HG02763 (cell line): ENCODE data around the gene NUDT3.
"Not testable (repeated sequence)": the region's sequence is repeated elsewhere in the genome, so short reads cannot be mapped to it uniquely, and the experiment has no call there.

Experiments
- ATAC-seq: cut with Tn5 transposase; IDR thresholded peaks from one replicate; pipeline ENCODE4 v1.9.1; 2021; ENCODE audit warnings: mild to moderate bottlenecking, moderate library complexity; ENCODE audit not compliant: unreplicated experiment

NUDT3 gene

DNA sequence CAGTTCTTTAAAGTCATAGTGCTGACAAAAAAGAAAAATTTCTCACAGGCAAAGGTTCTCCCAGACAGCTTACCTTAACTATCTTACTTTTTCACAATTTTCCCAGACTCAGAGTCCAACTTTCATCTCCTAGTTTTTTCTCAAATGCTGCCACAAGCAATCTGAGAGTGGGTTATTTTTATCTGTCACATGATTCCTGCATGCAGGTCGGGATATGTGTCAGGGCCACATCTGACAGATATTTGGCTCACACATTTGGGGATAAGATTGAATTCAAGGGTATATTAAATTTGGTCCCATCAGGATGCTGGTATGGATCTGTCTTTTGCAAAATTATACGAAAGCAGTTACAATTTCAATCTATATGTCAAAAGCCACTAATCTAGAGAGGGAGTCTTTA, 93.5 kb downstream of the NUDT3 start:
- no peak for ATAC-seq

GRCh38 chr6:34295721-34296120, 96.7 kb downstream of the NUDT3 start:
- peak; percentile 81 for ATAC-seq

GRCh38 chr6:34292954-34293353, 99.5 kb downstream of the NUDT3 start:
- ATAC-seq, result no peak

GRCh38 chr6:34289137-34289536, 103.3 kb downstream of the NUDT3 start:
- ATAC-seq, result no peak

DNA sequence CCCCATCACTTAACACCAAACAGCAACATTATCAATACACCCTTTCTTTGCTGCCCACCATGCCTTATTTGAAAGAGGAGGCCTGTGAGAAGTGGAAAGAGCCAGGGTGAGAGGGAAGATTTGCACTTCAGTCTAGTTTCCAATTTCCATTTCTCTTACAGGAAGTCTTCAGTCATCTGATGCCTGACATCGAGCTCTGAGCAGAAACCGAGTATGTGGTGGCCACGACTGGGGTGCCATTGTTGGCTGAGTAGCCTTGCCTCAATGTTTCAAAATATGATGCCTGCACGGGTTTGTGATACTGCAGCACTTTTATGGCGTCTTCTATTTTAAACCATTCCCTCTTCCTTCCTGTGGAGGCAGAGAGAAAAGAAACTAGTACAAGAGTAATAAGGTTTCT, 103.9 kb downstream of the NUDT3 start:
- no peak for ATAC-seq

DNA sequence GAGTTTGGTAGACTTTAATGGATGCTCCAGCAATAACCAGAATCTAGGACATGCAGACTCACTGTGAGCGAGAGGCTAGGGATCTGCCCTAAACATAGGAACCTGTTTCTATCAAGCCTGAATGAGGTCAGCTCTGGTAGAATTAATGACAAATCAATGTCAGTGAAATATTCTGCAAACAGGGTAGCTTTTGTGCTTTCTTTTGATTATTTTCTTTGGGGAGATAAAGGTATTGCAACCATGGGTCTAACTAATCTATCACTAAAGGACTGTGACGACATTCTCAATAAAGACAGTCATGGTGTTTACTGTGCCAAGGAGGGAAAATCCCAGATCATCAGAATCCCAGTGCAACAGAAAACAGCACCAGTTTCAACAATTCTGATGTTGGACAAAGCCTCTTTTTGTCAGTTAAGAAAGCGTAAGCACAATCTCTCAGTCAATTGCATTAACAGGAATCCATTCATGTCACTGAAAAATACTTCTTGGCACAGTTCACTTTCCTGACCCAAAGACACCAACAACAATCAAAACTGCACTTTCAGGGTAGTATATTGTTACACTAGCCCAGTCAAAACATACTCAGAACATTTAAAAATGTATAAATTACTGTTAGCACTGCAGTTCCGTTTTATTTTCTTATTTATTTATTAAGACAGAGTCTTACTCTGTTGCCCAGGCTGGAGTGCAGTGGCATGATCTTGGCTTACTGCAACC, 106.9 kb downstream of the NUDT3 start:
- ATAC-seq, result no peak

- ATAC-seq, result no peak
These were observed 107.7 kb downstream of the NUDT3 start for GRCh38 chr6:34284563-34285447.

DNA sequence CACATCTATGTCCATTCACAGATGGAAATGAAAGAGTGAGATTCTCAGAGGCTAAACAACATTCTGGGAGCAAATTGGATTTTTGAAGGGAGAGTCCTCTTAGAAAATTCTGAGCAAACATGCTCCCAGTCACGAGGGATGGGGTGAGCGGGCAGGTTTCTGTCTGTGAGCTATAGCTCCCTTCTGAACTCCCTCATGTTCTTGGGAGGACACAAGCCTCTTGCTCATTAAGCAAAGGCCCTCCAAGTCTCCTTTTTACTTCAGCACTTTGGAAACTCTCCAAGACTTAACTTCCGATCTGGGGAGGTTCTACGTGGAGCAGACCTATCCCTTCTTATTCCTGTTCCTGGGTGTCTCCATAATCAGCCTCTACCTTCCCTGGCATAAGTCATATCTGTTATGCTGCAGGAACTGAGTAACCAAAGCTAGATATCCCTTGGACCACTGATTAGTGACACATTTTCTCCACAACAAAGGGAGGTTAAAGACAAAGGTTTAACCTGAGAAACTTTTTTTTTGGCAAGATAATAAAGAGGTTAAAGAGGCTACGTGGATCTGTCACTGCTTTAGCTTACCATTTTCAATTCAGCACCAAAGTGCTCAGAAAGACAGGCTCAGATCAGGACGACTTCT, 110.7 kb downstream of the NUDT3 start:
- ATAC-seq, result no peak

DNA sequence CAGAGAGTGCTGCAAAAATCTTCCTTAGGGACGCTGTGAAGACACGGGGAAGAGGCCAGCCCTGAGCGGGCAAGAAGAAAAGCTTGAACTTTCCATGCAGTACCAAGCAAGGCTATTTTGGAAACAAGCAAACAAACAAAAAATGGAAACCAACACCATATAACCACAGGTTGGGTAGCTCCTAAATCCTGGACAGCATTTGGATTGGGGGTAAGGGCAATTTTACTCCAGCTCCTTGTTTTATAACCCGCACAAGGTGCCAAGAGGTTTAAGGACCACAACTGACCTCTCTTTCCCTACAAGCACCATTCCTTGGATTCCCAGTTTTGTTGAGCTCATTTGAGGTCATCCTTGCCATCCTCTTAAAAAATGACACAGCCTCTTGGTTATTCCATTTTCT, 112.3 kb downstream of the NUDT3 start:
- no peak for ATAC-seq

- ATAC-seq, result no peak
These were observed 113.6 kb downstream of the NUDT3 start for GRCh38 chr6:34278833-34279232.

GRCh38 chr6:34277763-34278112, 114.7 kb downstream of the NUDT3 start:
- ATAC-seq, result no peak

DNA sequence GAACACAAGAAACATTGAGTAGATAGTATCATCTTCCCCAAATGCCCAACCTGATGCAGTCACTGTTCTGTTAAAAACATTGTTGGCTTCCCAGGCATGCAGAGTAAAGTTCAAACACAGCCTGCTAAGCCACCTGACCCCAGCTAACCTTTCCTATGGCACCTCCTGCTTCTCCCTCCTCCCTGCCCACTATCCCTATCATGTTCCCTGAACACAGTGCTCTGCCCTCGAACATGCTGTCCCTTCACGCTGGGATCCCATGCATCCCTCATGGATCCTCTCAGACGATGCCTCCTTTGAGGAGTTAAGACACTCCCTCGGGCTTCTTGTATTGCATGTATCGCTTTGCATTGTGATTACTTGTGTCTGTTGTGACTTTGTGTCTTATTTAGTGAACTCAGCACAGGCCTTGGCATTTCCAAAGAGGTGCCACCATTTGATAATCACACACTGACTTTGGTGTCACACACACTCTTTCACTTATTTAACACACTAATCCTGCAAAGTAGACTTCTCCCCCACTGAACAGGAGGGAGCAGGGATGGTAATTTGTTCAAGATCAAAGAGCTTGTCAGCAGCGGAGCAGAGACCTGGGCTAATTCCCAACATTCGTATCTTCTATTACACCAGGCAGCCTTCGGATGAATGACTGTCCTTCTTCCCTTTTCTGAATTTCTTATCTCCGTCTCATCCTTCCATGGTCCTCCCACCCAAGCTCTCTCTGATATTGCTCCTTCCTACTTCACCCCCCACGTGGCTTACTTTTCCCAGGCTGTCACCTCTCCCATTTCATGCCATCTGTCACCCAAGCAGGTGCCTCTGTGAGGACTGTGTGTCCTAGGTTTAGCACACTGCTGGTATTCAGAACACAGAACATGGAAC, 115.3 kb downstream of the NUDT3 start:
- ATAC-seq, result no peak

- ATAC-seq, result no peak
These were observed 116.3 kb downstream of the NUDT3 start for GRCh38 chr6:34276191-34276590.

DNA sequence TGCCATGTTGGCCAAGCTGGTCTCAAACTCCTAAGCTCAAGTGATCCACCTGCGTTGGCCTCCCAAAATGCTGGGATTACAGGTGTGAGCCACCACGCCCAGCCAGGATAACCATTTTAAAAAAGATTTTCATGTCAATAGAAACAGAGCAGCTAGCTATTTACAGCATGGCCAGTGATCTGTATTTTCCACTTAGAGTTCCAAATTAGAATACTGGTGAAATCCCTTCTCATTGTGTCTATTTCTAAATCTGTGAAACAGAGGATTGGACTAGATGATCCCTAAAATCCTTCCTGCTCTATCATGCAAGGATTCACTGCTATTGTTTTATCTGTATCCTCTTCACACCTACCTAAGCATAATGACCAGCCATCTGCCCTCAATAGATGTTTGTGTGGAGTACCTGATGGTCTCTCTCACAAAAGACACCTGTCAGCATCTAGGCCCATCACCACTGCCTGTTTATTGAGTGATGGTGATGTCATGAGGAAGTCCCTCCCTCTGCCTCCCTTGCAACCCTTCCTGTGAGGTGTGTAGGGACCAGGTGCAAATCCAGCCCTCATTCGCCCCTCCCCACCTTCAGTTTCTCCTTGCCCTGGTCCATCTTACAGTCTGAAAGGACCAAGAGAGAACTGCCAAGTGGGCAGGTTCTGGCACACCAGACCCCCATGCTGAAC, 117.2 kb downstream of the NUDT3 start:
- no peak for ATAC-seq

GRCh38 chr6:34274129-34274528, 118.3 kb downstream of the NUDT3 start:
- no peak for ATAC-seq

GRCh38 chr6:34273242-34273805, 119.1 kb downstream of the NUDT3 start:
- no peak for ATAC-seq

DNA sequence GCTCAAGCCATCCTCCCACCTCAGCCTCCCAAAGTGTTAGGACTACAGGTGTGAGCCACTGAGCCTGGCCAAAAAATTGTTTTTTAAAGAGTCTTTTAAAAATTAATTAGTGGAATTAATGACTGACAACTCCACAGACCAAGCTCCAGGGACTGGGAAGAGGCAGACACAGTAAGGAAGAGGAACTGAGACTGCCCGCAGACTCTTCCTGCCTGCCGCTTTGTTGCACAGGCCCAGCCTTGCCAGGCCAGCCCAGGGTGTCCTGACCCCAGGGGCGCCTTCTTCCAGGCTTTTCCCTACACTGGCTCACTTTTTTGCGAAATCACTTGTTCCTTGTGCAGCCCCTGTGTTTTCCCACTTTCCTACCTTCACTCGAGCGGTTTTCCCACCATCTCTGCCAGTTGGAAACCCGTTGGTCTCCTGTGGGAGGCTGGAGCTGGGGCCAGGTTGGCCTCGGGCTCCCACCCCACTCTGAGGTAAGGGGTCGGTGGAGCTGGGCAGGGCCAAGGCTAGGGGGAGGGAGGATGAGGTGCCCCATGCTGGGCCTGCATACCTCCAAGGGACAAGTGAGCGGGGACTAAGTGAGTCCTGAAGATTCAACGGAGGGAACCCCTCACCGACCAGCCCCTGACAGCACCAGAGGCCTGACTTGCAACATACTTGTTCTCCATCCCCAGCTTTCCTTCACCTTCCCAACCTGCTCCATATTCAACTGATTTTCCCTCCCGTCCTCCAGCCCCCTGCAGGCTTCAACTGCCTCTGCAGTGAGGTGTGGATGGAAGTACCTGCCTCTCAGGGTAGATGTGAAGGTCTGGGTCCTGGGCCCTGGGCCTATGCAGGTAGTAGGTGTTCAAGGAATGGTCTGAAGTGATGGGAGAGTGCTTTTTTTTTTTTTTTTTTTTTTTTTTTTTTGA, 120.2 kb downstream of the NUDT3 start:
- ATAC-seq, result no peak

DNA sequence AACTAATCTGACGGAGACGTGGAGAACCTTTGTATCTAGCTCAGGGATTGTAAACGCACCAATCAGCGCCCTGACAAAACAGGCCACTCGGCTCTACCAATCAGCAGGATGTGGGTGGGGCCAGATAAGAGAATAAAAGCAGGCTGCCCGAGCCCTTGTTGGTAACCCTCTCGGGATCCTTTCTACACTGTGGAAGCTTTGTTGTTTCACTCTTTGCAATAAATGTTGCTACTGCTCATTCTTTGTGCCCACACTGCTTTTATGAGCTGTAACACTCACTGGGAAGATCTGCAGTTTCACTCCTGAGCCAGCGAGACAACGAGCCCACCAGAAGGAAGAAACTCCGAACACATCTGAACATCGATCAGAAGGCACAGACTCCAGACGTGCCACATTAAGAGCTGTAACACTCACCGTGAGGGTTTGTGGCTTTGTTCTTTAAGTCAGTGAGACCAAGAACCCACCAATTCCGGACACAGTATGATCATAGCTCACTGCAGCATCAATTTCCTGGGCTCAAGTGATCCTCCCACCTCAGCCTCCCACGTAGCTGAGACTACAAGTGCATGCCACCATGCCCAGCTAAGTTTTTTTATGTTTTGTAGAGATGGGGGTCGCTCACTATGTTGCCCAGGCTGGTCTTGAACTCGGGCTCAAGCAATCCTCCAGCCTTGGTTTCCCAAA, 122.7 kb downstream of the NUDT3 start:
- not testable (repeated sequence) for ATAC-seq
